ENCODE data around the gene YIF1B.

YIF1B gene

GRCh38 chr19:38277969-38278680 lies 37.6 kb downstream of the YIF1B start:
- H3K4me3 ChIP-seq (ENCODE audit: low read length) = no peak overlapping the region
- H3K9ac ChIP-seq (ENCODE audit: low read length) = no peak overlapping the region
- peaks cover 4% of the 10 kb centered on the region for H3K36me3 ChIP-seq (ENCODE audit: control insufficient read depth, insufficient read depth, low read length)
- H3K9me3 ChIP-seq (ENCODE audit: control insufficient read depth, low read length) = no peaks in the 10 kb centered on the region
- H3K27me3 ChIP-seq (ENCODE audit: control insufficient read depth, insufficient read depth, low read length) = no peaks in the 10 kb centered on the region
- H3K4me1 ChIP-seq (ENCODE audit: control insufficient read depth, insufficient read depth, low read length) = peaks cover 51% of the 10 kb centered on the region

DNA sequence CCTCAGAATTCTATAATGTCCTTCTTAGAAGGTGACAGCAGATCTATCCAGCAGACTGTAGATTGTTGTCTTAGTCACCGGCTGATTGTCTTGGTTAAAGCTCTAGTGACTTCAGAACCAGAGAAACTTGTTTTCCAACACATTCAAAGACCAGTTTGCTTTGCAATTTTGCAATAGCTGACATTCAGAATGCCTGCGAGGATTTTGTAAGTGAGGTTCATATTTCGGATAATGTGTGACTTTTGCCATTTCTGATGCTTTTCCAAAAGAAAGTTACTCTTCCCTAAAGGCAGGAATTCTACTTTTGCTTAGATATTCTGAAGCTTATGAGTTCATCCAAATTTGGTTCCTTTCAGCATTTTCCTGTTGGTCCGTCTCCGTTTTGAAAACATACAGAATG lies 38.2 kb downstream of the YIF1B start:
- Histone ChIP-seq H3K9ac (ENCODE audit: low read length) (no peak overlapping the region), H3K27me3 (ENCODE audit: control insufficient read depth, insufficient read depth, low read length) (no peaks in the 10 kb centered on the region), H3K4me3 (ENCODE audit: low read length) (no peak overlapping the region), H3K9me3 (ENCODE audit: control insufficient read depth, low read length) (no peaks in the 10 kb centered on the region), H3K4me1 (ENCODE audit: control insufficient read depth, insufficient read depth, low read length) (peaks cover 55% of the 10 kb centered on the region), H3K36me3 (ENCODE audit: control insufficient read depth, insufficient read depth, low read length) (peaks cover 4% of the 10 kb centered on the region)

DNA sequence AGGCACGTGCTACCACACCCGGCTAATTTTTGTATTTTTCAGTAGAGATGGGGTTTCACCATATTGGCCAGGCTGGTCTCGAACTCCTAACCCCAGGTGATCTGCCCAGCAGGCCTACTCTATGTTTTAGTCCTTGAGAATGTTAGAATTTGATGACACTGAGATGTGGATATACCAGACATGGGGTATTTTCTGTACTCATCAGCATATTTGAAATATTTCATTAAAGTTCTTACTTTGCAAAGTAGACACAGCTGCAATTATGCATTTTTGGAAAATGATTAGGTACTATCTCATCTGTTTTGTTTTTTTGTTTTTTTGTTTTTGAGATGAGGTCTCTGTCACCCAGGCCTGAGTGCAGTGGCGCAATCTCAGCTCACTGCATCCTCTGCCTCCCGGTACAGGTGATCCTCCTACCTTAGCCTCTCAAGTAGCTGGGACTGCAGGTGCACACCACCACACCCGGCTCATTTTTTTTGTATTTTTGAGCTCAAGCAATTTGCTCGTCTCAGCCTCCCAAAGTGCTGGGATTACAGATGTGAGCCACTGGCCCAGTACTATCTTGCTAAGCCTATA lies 38.7 kb downstream of the YIF1B start:
- peaks cover 61% of the 10 kb centered on the region for H3K4me1 ChIP-seq (ENCODE audit: control insufficient read depth, insufficient read depth, low read length)

GRCh38 chr19:38274739-38275138 lies 41.0 kb downstream of the YIF1B start:
- Histone ChIP-seq H3K9me3 (ENCODE audit: control insufficient read depth, low read length) (no peaks in the 10 kb centered on the region), H3K4me1 (ENCODE audit: control insufficient read depth, insufficient read depth, low read length) (peaks cover 63% of the 10 kb centered on the region), H3K4me3 (ENCODE audit: low read length) (no peak overlapping the region), H3K27me3 (ENCODE audit: control insufficient read depth, insufficient read depth, low read length) (no peaks in the 10 kb centered on the region), H3K9ac (ENCODE audit: low read length) (no peak overlapping the region), H3K36me3 (ENCODE audit: control insufficient read depth, insufficient read depth, low read length) (no peaks in the 10 kb centered on the region)

More for the DNA sequence above, 38.7 kb downstream of the YIF1B start:
- H3K9me3 ChIP-seq (ENCODE audit: control insufficient read depth, low read length) = no peaks in the 10 kb centered on the region
- no peak overlapping the region for H3K4me3 ChIP-seq (ENCODE audit: low read length)
- no peaks in the 10 kb centered on the region for H3K27me3 ChIP-seq (ENCODE audit: control insufficient read depth, insufficient read depth, low read length)
- H3K36me3 ChIP-seq (ENCODE audit: control insufficient read depth, insufficient read depth, low read length) = peaks cover 4% of the 10 kb centered on the region
- H3K9ac ChIP-seq (ENCODE audit: low read length) = no peak overlapping the region

DNA sequence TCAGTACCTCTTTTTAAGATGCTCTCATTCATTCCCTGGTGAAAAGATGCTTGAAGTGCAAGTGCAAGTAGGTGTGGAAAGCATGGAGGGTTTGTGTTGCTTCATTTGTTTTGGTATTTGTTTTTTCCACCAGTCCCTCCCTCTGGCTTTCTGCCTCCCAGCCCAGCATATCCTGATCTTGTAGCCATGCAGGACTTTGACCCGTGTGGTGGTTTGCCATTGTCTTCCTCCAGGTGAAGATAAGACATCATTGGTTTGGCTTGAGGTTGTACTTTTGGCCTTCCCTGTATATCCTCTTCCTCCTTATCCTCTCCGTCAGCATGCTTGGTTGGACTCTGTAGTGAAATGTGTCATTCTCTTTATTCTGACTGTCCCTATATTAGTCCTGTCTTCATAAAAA lies 42.2 kb downstream of the YIF1B start:
- no peak overlapping the region for H3K9ac ChIP-seq (ENCODE audit: low read length)
- peaks cover 67% of the 10 kb centered on the region for H3K4me1 ChIP-seq (ENCODE audit: control insufficient read depth, insufficient read depth, low read length)
- no peaks in the 10 kb centered on the region for H3K36me3 ChIP-seq (ENCODE audit: control insufficient read depth, insufficient read depth, low read length)
- H3K4me3 ChIP-seq (ENCODE audit: low read length) = no peak overlapping the region
- H3K9me3 ChIP-seq (ENCODE audit: control insufficient read depth, low read length) = no peaks in the 10 kb centered on the region
- no peaks in the 10 kb centered on the region for H3K27me3 ChIP-seq (ENCODE audit: control insufficient read depth, insufficient read depth, low read length)

DNA sequence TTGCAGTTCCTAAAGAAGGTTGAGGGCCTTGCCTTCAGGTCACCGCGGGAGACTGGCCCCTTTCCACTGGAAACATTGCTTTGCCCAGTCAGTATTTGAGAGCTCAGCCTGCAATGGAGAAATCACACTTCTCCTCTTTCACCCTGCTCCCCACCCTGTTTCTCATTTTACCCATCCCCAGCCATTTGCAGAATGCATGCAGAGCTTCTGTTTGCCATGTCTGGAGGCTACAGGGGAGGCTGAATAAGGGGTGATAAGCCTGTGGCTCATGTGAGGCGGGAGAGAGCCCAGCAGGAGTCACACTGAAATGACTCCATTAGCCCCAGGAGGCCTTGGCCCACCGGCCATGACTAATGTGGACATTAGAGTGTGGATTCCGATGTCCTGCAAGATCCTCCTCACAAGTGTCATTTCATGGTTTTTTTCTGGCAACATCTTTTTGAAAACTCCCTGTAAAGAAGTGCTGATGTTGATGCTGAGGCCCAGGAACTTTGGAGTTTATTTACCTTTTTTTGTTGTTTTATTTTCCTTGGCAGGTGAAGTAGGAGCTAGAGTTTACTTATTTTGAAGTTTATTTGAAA lies 45.1 kb downstream of the YIF1B start:
- Histone ChIP-seq H3K4me3 (ENCODE audit: low read length) (no peak overlapping the region), H3K9ac (ENCODE audit: low read length) (no peak overlapping the region), H3K4me1 (ENCODE audit: control insufficient read depth, insufficient read depth, low read length) (peaks cover 79% of the 10 kb centered on the region), H3K27me3 (ENCODE audit: control insufficient read depth, insufficient read depth, low read length) (no peaks in the 10 kb centered on the region), H3K9me3 (ENCODE audit: control insufficient read depth, low read length) (no peaks in the 10 kb centered on the region), H3K36me3 (ENCODE audit: control insufficient read depth, insufficient read depth, low read length) (no peaks in the 10 kb centered on the region)

- no peaks in the 10 kb centered on the region for H3K27me3 ChIP-seq (ENCODE audit: control insufficient read depth, insufficient read depth, low read length)
- H3K9me3 ChIP-seq (ENCODE audit: control insufficient read depth, low read length) = no peaks in the 10 kb centered on the region
- peak overlapping the region; percentile 32 for H3K9ac ChIP-seq (ENCODE audit: low read length)
- peaks cover 67% of the 10 kb centered on the region for H3K4me1 ChIP-seq (ENCODE audit: control insufficient read depth, insufficient read depth, low read length)
- H3K36me3 ChIP-seq (ENCODE audit: control insufficient read depth, insufficient read depth, low read length) = no peaks in the 10 kb centered on the region
- no peak overlapping the region for H3K4me3 ChIP-seq (ENCODE audit: low read length)
These were observed 47.2 kb downstream of the YIF1B start for GRCh38 chr19:38268539-38268938.

DNA sequence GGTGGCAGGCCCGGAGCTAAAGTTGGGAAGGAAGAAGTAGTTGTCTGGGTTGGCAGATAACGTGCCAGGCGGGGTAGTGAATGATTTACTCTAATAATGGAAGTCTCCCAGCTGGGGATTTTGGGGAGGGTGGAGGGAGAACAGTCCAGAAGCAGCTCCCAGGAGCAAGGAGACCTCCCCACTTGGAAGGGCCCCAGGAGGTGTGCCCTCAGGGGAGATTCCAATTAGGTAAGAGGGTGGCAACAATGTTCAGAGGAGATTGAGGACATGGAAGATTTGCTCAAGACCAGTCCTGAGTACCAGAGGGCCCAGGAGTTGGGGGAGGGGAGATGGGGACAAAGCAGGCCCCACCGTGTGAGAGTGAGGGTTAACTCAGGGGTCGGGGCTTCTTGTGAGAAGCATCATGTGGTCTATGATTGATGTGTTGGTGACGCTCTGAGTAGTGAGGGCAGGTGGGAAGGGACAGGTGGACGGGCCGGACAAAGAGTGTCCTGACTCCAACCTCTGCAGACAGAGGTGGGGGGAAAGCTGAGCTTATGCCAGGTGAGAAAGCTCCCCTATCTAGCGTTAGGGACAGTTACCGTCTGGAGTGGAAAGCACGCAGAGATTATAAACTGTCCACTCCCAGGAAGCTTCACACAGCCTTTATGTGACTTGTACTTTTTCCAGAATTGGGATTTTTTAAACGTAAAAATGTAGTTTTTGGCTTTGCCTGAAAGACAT lies 47.8 kb downstream of the YIF1B start:
- H3K9ac ChIP-seq (ENCODE audit: low read length) = peak overlapping the region; percentile 51

DNA sequence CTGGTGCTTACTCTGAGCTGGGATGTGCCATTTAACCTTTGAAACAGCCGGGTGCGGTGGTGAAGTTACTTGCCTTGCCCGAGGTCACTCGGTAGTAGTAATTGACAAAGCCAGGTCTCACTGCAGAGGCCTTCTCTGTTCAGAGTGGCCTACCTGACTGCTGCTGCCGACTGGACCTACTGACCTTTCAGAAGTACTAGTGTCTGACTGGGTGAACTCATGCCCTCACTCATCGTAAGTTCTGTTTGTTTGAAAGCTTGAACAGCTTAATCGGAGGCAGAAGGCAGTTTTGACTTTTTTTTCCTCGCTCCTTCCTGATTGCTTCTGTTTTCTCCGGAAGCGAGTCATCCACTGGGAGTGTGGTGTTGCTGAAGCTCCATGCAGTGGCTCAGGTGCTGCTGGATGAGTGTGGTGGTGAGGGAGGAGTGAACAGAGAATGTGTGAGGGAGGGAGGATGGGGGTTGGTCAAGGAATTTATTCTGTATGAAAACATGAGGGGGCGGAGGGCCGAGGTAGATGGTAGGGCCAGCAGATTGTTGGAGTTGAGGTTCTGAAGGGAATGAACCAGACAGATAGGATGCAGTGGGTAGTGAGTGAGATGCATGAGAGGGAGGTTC lies 48.7 kb downstream of the YIF1B start:
- H3K4me1 ChIP-seq (ENCODE audit: control insufficient read depth, insufficient read depth, low read length) = peaks cover 58% of the 10 kb centered on the region
- H3K9ac ChIP-seq (ENCODE audit: low read length) = peak overlapping the region; percentile 51
- no peak overlapping the region for H3K4me3 ChIP-seq (ENCODE audit: low read length)
- H3K27me3 ChIP-seq (ENCODE audit: control insufficient read depth, insufficient read depth, low read length) = no peaks in the 10 kb centered on the region
- H3K9me3 ChIP-seq (ENCODE audit: control insufficient read depth, low read length) = no peaks in the 10 kb centered on the region
- no peaks in the 10 kb centered on the region for H3K36me3 ChIP-seq (ENCODE audit: control insufficient read depth, insufficient read depth, low read length)

More for the DNA sequence above, 47.8 kb downstream of the YIF1B start:
- Histone ChIP-seq H3K4me3 (ENCODE audit: low read length) (no peak overlapping the region), H3K9me3 (ENCODE audit: control insufficient read depth, low read length) (no peaks in the 10 kb centered on the region), H3K27me3 (ENCODE audit: control insufficient read depth, insufficient read depth, low read length) (no peaks in the 10 kb centered on the region), H3K4me1 (ENCODE audit: control insufficient read depth, insufficient read depth, low read length) (peaks cover 64% of the 10 kb centered on the region), H3K36me3 (ENCODE audit: control insufficient read depth, insufficient read depth, low read length) (no peaks in the 10 kb centered on the region)

GRCh38 chr19:38265921-38266429 lies 49.8 kb downstream of the YIF1B start:
- Histone ChIP-seq H3K9me3 (ENCODE audit: control insufficient read depth, low read length) (no peaks in the 10 kb centered on the region), H3K27me3 (ENCODE audit: control insufficient read depth, insufficient read depth, low read length) (no peaks in the 10 kb centered on the region), H3K4me3 (ENCODE audit: low read length) (peak overlapping the region; percentile 70), H3K36me3 (ENCODE audit: control insufficient read depth, insufficient read depth, low read length) (no peaks in the 10 kb centered on the region), H3K4me1 (ENCODE audit: control insufficient read depth, insufficient read depth, low read length) (peaks cover 55% of the 10 kb centered on the region), H3K9ac (ENCODE audit: low read length) (peak overlapping the region; percentile 89)

DNA sequence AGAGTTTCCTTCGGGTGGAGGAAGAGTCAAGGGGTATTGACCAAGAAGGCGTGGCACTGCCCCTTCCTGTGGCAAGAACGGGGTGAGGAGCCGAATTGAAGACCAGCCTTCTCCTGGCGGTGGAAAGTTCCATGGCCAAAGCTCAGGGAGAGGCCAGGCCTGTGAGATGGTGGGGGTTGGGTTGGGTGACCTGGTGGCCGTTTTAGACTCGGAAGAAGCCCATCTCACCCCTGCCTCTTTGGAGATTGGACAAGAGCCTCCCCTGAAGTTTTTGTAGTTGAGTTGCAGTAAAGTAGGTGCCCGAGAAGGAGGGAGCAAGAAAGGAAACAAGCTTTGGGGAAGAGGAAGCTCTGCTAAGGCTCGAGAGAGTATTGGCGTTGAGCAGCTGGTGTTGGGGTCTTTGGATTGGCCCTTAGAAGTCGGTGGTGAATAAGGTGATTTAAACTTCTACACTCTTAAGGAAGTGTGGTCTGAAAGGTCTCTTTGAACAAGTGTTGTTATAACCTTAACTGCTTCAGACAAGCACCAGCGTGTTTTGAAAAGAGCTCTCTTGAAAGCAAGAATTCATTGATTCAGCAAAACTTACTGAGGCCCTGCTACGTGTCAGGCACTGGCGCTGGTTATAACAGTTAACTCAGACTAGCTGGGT lies 50.4 kb downstream of the YIF1B start:
- Histone ChIP-seq H3K36me3 (ENCODE audit: control insufficient read depth, insufficient read depth, low read length) (no peaks in the 10 kb centered on the region), H3K4me3 (ENCODE audit: low read length) (peak overlapping the region; percentile 70), H3K4me1 (ENCODE audit: control insufficient read depth, insufficient read depth, low read length) (peaks cover 48% of the 10 kb centered on the region), H3K9me3 (ENCODE audit: control insufficient read depth, low read length) (no peaks in the 10 kb centered on the region), H3K9ac (ENCODE audit: low read length) (peak overlapping the region; percentile 89), H3K27me3 (ENCODE audit: control insufficient read depth, insufficient read depth, low read length) (no peaks in the 10 kb centered on the region)

Measured in mucosa of stomach (tissue), 1 donor.